ENCODE results near the gene UBE2I.
"Not testable (repeated sequence)": the region's sequence is repeated elsewhere in the genome, so short reads cannot be mapped to it uniquely, and the experiment has no call there.

UBE2I gene

DNA sequence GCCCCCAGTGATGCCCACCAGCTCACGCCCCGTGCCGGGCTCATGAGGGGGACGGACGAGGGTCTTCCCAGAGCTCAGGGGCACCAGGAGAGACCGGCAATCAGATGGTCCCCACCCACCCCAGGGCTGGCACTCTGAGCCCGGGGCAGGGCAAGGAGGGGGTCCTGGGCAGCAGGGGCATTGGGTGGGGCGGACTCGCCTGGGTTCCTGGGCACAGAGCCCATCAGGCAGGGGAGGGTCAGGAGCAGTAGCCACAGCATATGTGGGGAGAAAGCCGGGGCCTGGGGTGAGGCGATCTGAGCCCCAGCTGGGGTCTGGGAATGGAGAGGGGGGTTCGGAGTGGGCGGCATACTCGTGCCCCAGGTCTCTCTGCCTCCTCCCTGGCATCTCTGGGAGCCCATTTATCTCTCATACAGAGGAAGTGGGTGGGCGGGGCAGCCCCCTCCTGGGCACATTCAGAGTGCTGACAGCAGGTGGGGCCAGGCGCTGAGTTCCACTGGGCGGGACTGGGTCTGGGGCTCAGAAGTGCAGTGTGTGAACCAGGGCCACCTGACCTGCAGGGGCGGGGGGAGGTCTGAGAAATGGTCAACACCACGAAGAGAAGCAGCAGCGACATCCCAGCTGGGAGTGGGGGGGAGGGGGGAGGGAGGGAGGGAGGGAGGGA lies 20.5 kb upstream of the UBE2I start:
- Histone ChIP-seq H3K36me3 (replicated peaks) (no peaks in the 10 kb centered on the region), H3K27ac (no peak overlapping the region), H3K27me3 (replicated peaks) (peaks cover 45% of the 10 kb centered on the region), H3K4me3 (ENCODE audit: low read depth, low read length) (no peak overlapping the region)
- no peak for DNase-seq
- in situ Hi-C loops (cut with HindIII; ENCODE audit: low pct_ligation_motif_present, low sequenced_read_pairs) = no loop called here
- TF ChIP-seq, protein P1, sequence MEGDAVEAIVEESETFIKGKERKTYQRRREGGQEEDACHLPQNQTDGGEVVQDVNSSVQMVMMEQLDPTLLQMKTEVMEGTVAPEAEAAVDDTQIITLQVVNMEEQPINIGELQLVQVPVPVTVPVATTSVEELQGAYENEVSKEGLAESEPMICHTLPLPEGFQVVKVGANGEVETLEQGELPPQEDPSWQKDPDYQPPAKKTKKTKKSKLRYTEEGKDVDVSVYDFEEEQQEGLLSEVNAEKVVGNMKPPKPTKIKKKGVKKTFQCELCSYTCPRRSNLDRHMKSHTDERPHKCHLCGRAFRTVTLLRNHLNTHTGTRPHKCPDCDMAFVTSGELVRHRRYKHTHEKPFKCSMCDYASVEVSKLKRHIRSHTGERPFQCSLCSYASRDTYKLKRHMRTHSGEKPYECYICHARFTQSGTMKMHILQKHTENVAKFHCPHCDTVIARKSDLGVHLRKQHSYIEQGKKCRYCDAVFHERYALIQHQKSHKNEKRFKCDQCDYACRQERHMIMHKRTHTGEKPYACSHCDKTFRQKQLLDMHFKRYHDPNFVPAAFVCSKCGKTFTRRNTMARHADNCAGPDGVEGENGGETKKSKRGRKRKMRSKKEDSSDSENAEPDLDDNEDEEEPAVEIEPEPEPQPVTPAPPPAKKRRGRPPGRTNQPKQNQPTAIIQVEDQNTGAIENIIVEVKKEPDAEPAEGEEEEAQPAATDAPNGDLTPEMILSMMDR (IDR thresholded peaks at IDR 0.05; ENCODE audit: low read depth, low read length, missing control alignments) = no peak

DNA sequence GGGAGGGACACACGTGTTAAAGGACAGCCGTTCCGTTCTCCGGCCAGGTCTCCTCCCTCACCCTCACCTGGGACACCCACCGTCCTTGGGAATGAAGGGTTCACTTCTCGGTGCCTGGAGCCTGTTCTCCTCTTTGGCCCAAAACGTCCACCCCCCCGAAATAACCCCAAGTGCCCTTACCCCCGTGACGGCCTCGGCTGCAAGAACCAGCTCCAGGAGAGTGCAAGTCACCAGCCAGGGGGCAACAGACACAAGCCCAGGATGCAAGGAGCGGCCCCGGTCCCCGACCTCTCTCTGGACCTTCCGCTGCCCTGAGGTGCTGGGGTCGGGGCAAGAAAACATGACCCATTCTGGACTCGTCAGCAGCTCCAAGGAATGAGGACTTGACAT lies 20.0 kb upstream of the UBE2I start:
- H3K4me3 ChIP-seq (ENCODE audit: low read depth, low read length) = no peak overlapping the region
- DNase-seq = no peak
- H3K27ac ChIP-seq = no peak overlapping the region
- in situ Hi-C loops (cut with HindIII; ENCODE audit: low pct_ligation_motif_present, low sequenced_read_pairs) = no loop called here
- H3K36me3 ChIP-seq (replicated peaks) = no peaks in the 10 kb centered on the region
- H3K27me3 ChIP-seq (replicated peaks) = peaks cover 44% of the 10 kb centered on the region
- TF ChIP-seq, protein P1 (IDR thresholded peaks at IDR 0.05; ENCODE audit: low read depth, low read length, missing control alignments) = no peak

DNA sequence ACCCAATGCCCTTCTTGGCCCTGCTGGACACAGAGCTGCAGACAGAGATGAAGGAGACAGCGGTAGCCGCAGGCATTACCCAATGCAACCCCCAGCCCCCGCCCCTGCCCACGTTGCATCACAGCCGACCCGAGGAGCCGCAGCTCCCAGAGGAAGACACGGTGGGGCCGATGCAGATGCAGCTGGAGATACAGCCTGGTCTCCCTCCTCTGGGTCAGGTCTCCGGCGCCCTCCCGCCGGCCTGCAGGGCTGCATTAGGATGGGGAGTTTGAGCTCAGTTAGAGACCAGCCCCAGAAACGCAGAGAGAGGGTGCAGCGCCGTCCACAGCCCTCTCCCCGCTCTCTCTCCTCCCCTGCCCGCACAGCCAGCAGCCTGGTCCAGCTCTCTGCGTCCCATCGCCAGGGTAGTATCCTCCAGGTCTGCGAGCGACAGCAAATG lies 19.4 kb upstream of the UBE2I start:
- no peak overlapping the region for H3K4me3 ChIP-seq (ENCODE audit: low read depth, low read length)
- in situ Hi-C loops (cut with HindIII; ENCODE audit: low pct_ligation_motif_present, low sequenced_read_pairs) = no loop called here

DNA sequence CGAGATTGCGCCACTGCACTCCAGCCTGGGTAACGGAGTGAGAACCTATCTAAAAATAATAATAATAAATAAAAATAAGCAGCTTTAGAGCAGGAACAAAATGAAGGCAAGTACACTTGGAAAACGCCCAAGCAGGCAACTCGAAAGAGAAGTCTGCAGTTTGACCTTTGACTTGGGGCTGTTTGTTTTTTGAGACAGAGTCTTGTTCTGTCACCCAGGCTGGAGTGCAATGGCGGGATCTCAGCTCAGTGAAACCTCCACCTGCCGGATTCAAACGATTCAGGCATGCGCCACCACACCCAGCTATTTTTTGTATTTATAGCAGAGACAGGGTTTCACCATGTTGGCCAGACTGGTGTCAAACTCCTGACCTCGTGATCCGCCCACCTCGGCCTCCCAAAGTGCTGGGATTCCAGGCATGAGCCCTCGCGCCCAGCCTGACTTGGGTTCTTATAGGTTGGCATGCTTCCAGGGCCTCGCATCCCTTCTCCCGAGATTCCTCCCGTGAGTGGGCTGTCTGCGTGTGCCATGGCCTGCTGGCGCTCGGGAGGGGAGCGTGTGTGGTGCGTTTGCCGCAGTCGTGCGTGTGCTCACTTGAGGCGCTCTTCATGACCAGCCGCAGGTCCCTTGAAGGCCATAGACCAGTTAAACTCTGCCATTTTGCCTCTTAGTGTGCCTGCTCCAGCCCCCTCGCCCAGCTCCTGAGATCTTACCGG lies 18.4 kb upstream of the UBE2I start:
- H3K27ac ChIP-seq = no peak overlapping the region
- no peak overlapping the region for H3K4me3 ChIP-seq (ENCODE audit: low read depth, low read length)
- H3K36me3 ChIP-seq (replicated peaks) = no peaks in the 10 kb centered on the region
- DNase-seq = no peak
- TF ChIP-seq, protein P1 (IDR thresholded peaks at IDR 0.05; ENCODE audit: low read depth, low read length, missing control alignments) = no peak
- in situ Hi-C loops (cut with HindIII; ENCODE audit: low pct_ligation_motif_present, low sequenced_read_pairs) = no loop called here
- H3K27me3 ChIP-seq (replicated peaks) = peaks cover 44% of the 10 kb centered on the region

More for the DNA sequence above, 19.4 kb upstream of the UBE2I start:
- no peaks in the 10 kb centered on the region for H3K36me3 ChIP-seq (replicated peaks)
- no peak for DNase-seq
- H3K27ac ChIP-seq = no peak overlapping the region
- peaks cover 44% of the 10 kb centered on the region for H3K27me3 ChIP-seq (replicated peaks)
- TF ChIP-seq, protein P1 (IDR thresholded peaks at IDR 0.05; ENCODE audit: low read depth, low read length, missing control alignments) = no peak

DNA sequence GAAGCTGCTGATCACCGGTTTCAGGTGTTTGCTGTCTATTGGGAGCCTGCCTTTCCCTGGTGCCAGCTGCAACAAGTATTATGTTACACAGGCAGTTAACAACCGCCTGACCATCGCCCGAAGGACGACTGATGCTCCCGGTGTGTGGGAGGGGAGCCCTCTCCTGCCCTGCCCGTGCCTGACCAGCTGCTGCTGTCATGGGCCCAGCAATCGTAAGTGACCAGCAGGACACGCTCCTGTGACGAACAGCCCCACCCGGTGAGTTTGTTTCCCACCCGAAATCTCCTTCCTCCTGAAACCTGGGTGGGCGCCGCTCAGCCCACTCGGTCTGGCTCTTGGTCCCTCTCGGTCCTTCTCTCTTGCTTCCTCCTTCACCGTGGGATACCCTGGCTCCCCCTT lies 17.9 kb upstream of the UBE2I start:
- H3K4me3 ChIP-seq (ENCODE audit: low read depth, low read length) = no peak overlapping the region
- in situ Hi-C loops (cut with HindIII; ENCODE audit: low pct_ligation_motif_present, low sequenced_read_pairs) = no loop called here
- TF ChIP-seq, protein P1 (IDR thresholded peaks at IDR 0.05; ENCODE audit: low read depth, low read length, missing control alignments) = no peak
- no peak for DNase-seq
- no peaks in the 10 kb centered on the region for H3K36me3 ChIP-seq (replicated peaks)
- H3K27ac ChIP-seq = no peak overlapping the region
- H3K27me3 ChIP-seq (replicated peaks) = peaks cover 42% of the 10 kb centered on the region

DNA sequence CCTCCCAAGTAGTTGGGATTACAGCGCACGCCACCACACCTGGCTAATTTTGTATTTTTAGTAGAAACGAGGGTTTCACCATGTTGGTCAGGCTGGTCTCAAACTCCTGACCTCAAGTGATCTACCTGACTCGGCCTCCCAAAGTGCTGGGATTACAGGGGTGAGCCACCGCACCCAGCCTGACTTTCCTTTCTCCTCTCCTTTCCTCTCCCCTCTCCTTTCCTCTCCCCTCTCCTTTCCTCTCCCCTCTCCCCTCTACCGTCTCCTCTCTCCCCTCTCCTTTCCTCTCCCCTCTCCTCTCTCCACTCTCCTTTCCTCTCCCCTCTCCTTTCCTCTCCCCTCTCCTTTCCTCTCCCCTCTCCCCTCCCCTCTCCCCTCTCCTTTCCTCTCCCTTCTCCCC lies 17.2 kb upstream of the UBE2I start:
- in situ Hi-C loops (cut with HindIII; ENCODE audit: low pct_ligation_motif_present, low sequenced_read_pairs); H3K27ac ChIP-seq; H3K36me3 ChIP-seq (replicated peaks); DNase-seq; H3K4me3 ChIP-seq (ENCODE audit: low read depth, low read length): not testable (repeated sequence)
- peaks cover 40% of the 10 kb centered on the region for H3K27me3 ChIP-seq (replicated peaks)

DNA sequence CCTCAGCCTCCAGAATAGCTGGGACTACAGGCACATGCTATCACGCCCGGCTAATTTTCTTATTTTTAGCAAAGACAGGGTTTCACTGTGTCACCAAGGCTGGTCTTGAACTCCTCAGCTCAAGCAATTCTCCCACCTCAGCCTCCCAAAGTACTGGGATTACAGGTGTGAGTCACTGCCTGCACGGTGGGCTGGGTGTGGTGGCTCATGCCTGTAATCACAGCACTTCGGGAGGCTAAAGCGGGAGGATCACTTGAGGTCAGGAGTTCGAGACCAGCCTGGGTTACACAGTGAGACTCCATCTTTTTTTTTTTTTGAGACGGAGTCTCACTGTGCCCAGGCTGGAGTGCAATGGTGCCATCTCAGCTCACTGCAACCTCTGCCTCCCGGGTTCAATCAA lies 16.6 kb upstream of the UBE2I start:
- in situ Hi-C loops (cut with HindIII; ENCODE audit: low pct_ligation_motif_present, low sequenced_read_pairs); DNase-seq: not testable (repeated sequence)
- H3K27me3 ChIP-seq (replicated peaks) = peaks cover 36% of the 10 kb centered on the region

More for the DNA sequence above, 16.6 kb upstream of the UBE2I start:
- not testable (repeated sequence) for H3K27ac ChIP-seq; H3K36me3 ChIP-seq (replicated peaks); H3K4me3 ChIP-seq (ENCODE audit: low read depth, low read length)
